AG04450 (cell line): ENCODE data around the gene SLC19A1. TPM values are rescaled to one million over a fixed set of nuclear protein-coding genes. Genes with fewer than 3 reads are reported as not detected.

ENCODE experiments used
- CTCF ChIA-PET: fragments of 300-600, 350-600 bp; formaldehyde crosslinking; extraction: SDS; loops from one replicate; lab custom pipeline; 2022; ENCODE audit warnings: antibody characterized with exemption, inconsistent platforms; lab: Charles Lee
- POLR2A ChIA-PET: fragments of 350-600 bp; formaldehyde crosslinking; extraction: SDS; loops from one replicate; lab custom pipeline; 2021; ENCODE audit warnings: antibody characterized with exemption, inconsistent platforms; lab: Yijun Ruan, JAX
- DNase-seq: peaks from one replicate; pipeline ENCODE4 v3.0.0-alpha.2; 2011; ENCODE audit warnings: low read depth, low spot score
- H3K27ac ChIP-seq: one replicate; pipeline ENCODE4 v1.5.1; 2012; ENCODE audit warnings: low read depth, low read length, control low read depth
- H3K27me3 ChIP-seq: one replicate; pipeline ENCODE4 v1.6.0; 2012; ENCODE audit warnings: low read length; ENCODE audit not compliant: control insufficient read depth, insufficient read depth
- H3K4me3 ChIP-seq: 2 replicates; pipeline ENCODE4 v1.5.1; 2011; ENCODE audit warnings: mild to moderate bottlenecking, low read depth, low read length, control low read depth
- H3K9me3 ChIP-seq: 2 replicates; pipeline ENCODE4 v1.5.1; 2012; ENCODE audit warnings: low read length; ENCODE audit not compliant: control insufficient read depth, insufficient read depth
- CTCF ChIP-seq: IDR thresholded peaks from 2 replicates; pipeline ENCODE4 v1.5.1; 2011; ENCODE audit warnings: low read depth, low read length, control low read depth, inconsistent platforms
- polyA plus RNA-seq: library from polyadenylated mRNA; depleted of rRNA; stranded (reverse); fragments of >200 nt; gene quantifications from 2 replicates; pipeline ENCODE4 v1.2.3, GENCODE V29; 2011

Gene SLC19A1
- polyA plus RNA-seq, 1 experiment: 4.4 TPM

- Histone ChIP-seq H3K27me3 (peaks cover 31% of the 10 kb centered on the region), H3K27ac (no peak overlapping the region), H3K4me3 (no peak overlapping the region), H3K9me3 (peaks cover 4% of the 10 kb centered on the region)
- TF ChIP-seq CTCF: no peak
- CTCF ChIA-PET: no interaction called here
- DNase-seq: no peak
- POLR2A ChIA-PET: no interaction called here
Observed at GRCh38 chr21:45579383-45580180, 37.3 kb upstream of the SLC19A1 start.

DNA sequence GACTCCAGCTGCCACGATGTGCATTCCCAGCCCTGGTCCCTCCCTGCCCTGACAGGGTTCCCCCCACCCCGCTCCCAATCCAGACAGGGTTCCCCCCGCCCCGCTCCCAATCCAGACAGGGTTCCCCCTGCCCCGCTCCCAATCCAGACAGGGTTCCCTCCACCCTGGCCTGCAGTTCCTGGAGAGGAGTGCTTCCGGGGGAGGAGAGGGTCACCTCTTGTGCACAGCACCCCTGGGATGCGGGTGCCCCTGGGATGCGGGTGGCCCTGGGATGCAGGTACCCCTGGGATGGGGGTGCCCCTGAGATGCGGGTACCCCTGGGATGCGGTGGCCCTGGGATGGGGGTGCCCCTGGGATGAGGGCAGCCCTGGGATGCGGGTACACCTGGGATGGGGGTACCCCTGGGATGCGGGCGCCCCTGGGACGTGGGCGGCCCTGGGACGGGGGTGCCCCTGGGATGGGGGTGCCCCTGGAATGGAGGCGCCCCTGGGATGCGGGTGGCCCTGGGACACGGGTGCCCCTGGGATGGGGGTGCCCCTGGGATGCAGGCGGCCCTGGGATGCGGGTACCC, 36.7 kb upstream of the SLC19A1 start:
- Histone ChIP-seq H3K4me3 (no peak overlapping the region), H3K27me3 (peaks cover 33% of the 10 kb centered on the region), H3K27ac (no peak overlapping the region), H3K9me3 (peaks cover 4% of the 10 kb centered on the region)
- DNase-seq: no peak
- ChIA-PET CTCF (no interaction called here), POLR2A (no interaction called here)
- no peak for TF ChIP-seq CTCF

GRCh38 chr21:45578176-45578801, 36.0 kb upstream of the SLC19A1 start:
- ChIA-PET CTCF (no interaction called here), POLR2A (no interaction called here)
- no peaks in the 10 kb centered on the region; the same call in none of the 2 replicates for H3K9me3 ChIP-seq

DNA sequence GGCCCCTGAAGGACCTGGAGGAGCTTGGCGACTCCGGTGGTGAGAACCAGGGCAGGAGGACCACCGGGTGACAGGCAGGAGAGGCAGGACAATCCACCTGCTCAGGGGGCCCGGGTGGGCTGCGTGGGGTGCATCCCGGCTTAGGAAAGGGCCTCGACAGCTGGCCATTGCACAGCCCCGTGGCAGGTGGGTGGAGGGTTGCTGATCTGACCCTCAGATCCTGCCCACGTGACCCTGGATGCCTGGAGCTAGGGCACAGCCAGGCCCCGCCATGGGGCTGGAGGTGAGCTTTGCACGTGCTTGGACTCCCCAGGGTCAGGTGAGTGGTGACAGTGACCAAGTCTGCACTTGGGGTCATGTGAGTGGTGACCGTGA, 35.5 kb upstream of the SLC19A1 start:
- Histone ChIP-seq H3K4me3 (no peak overlapping the region), H3K9me3 (no peaks in the 10 kb centered on the region; the same call in none of the 2 replicates), H3K27me3 (peaks cover 37% of the 10 kb centered on the region), H3K27ac (no peak overlapping the region)
- DNase-seq: no peak
- TF ChIP-seq CTCF: no peak
- POLR2A ChIA-PET: no interaction called here
- CTCF ChIA-PET: no interaction called here

More at GRCh38 chr21:45578176-45578801, 36.0 kb upstream of the SLC19A1 start:
- H3K4me3 ChIP-seq: no peak overlapping the region
- DNase-seq: no peak
- TF ChIP-seq CTCF: no peak
- no peak overlapping the region for H3K27ac ChIP-seq
- H3K27me3 ChIP-seq: peaks cover 34% of the 10 kb centered on the region
